BJ (cell line): Measurements from ENCODE around the gene BLM. TPM values are rescaled to one million over a fixed set of nuclear protein-coding genes. Genes with fewer than 3 reads are reported as not detected.

ENCODE experiments used
- CTCF ChIA-PET: fragments of 350-600 bp; formaldehyde crosslinking; extraction: SDS; loops from one replicate; lab custom pipeline; 2021; ENCODE audit warnings: antibody characterized with exemption, inconsistent platforms; lab: Yijun Ruan, JAX
- POLR2A ChIA-PET: fragments of 300-600 bp; sonication (Branson Sonifier 250); formaldehyde crosslinking; extraction: SDS; loops from one replicate; lab custom pipeline; 2021; ENCODE audit warnings: antibody characterized with exemption; lab: Charles Lee
- DNase-seq: peaks from one replicate; pipeline ENCODE4 v3.0.0-alpha.2; 2011; ENCODE audit warnings: low read depth
- H3K27me3 ChIP-seq: 2 replicates; pipeline ENCODE4 v1.6.0; 2011; ENCODE audit warnings: low read length; ENCODE audit not compliant: control insufficient read depth, insufficient read depth
- H3K36me3 ChIP-seq: 2 replicates; pipeline ENCODE4 v1.5.1; 2011; ENCODE audit warnings: low read length; ENCODE audit not compliant: control insufficient read depth, insufficient read depth
- H3K4me3 ChIP-seq: 2 replicates; pipeline ENCODE4 v1.5.1; 2011; ENCODE audit warnings: low read depth, mild to moderate bottlenecking, control low read depth, low read length
- CTCF ChIP-seq: IDR thresholded peaks from 2 replicates; pipeline ENCODE4 v1.5.1; 2011; ENCODE audit warnings: low read depth, mild to moderate bottlenecking, control low read depth, inconsistent platforms, low read length, moderate library complexity; ENCODE audit not compliant: insufficient read depth
- polyA plus RNA-seq: library from polyadenylated mRNA; depleted of rRNA; stranded (reverse); fragments of >200 nt; gene quantifications from 2 replicates; pipeline ENCODE4 v1.2.3, GENCODE V29; 2011

Gene BLM
- polyA plus RNA-seq, 1 experiment, result 1.3 TPM

GRCh38 chr15:90782442-90782841 is 65.3 kb downstream of the BLM start:
- POLR2A ChIA-PET, result no interaction called here
- no peaks in the 10 kb centered on the region for H3K36me3 ChIP-seq
- no peak for DNase-seq
- CTCF ChIA-PET, result no interaction called here
- no peak for TF ChIP-seq CTCF
- H3K4me3 ChIP-seq, result no peak overlapping the region
- no peaks in the 10 kb centered on the region for H3K27me3 ChIP-seq

GRCh38 chr15:90787881-90788280 is 70.7 kb downstream of the BLM start:
- H3K4me3 ChIP-seq, result no peak overlapping the region
- H3K36me3 ChIP-seq, result no peaks in the 10 kb centered on the region
- no peak for DNase-seq
- H3K27me3 ChIP-seq, result no peaks in the 10 kb centered on the region
- POLR2A ChIA-PET, result no interaction called here
- TF ChIP-seq CTCF, result no peak
- CTCF ChIA-PET, result no interaction called here

- CTCF ChIA-PET, result interaction anchor here (1.2 kb wide), 1 partner anchor 13 kb away, joined by 3 read pairs; no protein-coding TSS in a partner anchor
- H3K4me3 ChIP-seq, result no peak overlapping the region
- POLR2A ChIA-PET, result no interaction called here
- DNase-seq, result no peak
- no peaks in the 10 kb centered on the region for H3K36me3 ChIP-seq
- no peaks in the 10 kb centered on the region for H3K27me3 ChIP-seq
- no peak for TF ChIP-seq CTCF
These were observed 72.3 kb downstream of the BLM start for GRCh38 chr15:90789462-90789861.

GRCh38 chr15:90790057-90790456 is 72.9 kb downstream of the BLM start:
- no peak overlapping the region for H3K4me3 ChIP-seq
- H3K36me3 ChIP-seq, result no peaks in the 10 kb centered on the region
- H3K27me3 ChIP-seq, result no peaks in the 10 kb centered on the region
- DNase-seq, result no peak
- CTCF ChIA-PET, result interaction anchor here (1.2 kb wide), 1 partner anchor 12 kb away, joined by 3 read pairs; no protein-coding TSS in a partner anchor
- POLR2A ChIA-PET, result no interaction called here
- TF ChIP-seq CTCF, result no peak

DNA sequence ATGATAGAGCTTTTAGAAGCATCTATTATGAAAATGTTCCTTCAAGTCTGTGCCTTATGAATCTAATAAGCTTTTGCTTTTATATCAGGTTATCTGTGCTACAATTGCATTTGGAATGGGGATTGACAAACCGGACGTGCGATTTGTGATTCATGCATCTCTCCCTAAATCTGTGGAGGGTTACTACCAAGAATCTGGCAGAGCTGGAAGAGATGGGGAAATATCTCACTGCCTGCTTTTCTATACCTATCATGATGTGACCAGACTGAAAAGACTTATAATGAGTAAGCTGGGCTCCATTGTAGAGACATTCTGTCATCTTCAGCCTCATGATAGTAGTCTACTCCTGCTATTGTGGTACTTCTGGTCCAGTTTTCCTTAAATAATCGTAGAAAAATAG is 73.4 kb downstream of the BLM start:
- no peak for DNase-seq
- H3K27me3 ChIP-seq, result no peaks in the 10 kb centered on the region
- POLR2A ChIA-PET, result no interaction called here
- no peak for TF ChIP-seq CTCF
- CTCF ChIA-PET, result interaction anchor here (1.2 kb wide), 1 partner anchor 11 kb away, joined by 3 read pairs; no protein-coding TSS in a partner anchor
- H3K36me3 ChIP-seq, result no peaks in the 10 kb centered on the region
- H3K4me3 ChIP-seq, result no peak overlapping the region
